GM18873 (cell line): Measurements from ENCODE around the gene ANKH.

ENCODE experiments used
- ATAC-seq: cut with Tn5 transposase; IDR thresholded peaks from one replicate; pipeline ENCODE4 v1.9.1; 2021; ENCODE audit warnings: mild to moderate bottlenecking, moderate library complexity, moderate number of reproducible peaks; ENCODE audit not compliant: unreplicated experiment, low FRiP score

The ANKH gene

DNA sequence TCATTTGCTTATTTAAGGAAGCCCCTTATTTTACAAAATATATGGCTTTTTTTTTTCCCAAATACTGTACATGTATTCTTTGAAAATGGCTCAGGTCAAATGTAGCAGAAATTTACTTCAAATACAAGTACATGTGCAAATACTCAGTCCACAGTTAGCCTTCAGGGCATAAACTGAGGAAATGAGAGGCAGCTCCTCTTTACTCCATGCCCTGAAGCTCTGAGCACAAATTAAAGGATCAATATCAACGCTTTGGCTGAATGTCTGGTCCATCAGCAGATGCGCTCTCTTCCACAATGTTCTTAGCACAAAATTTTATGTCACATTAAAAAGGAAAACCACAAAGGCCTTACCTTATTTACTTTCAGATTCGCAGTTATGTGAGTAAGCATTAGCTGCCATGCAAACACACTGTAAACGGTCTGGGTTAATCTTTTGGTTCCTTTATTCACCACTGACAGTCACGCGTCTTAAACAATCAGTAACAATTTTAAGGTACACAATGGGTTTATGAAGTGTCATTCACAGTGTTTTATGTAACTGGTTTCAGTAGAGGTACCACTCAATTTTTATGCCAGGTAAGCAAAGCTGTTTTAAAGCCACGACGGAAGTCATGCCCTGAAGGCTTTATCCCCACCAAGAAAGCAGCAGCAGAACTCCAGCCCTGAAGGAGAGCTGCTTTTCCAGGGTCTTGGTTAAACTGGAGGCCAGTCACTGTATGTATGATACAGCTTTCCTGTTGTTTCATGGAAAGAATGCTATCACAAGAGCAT lies 103.7 kb downstream of the ANKH start:
- no peak for ATAC-seq

DNA sequence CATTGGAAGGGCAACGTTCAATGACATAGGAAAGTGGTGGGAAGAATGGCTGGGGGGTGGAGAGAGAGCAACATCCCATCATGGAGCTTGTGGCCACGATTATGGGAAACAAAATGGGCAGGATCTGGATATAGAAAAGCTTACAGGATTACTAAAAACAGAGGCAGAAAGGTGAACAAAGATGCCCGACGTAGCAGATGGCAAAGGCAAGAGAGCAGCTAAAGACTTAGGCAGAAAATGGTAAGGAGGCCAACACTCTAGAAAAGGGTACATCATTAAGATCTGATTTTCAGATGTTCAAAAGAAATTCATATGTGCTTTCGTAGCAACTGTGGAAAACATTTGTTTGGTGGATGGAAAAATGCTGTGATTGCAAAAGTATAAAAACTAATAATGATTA lies 104.5 kb downstream of the ANKH start:
- ATAC-seq, result no peak

DNA sequence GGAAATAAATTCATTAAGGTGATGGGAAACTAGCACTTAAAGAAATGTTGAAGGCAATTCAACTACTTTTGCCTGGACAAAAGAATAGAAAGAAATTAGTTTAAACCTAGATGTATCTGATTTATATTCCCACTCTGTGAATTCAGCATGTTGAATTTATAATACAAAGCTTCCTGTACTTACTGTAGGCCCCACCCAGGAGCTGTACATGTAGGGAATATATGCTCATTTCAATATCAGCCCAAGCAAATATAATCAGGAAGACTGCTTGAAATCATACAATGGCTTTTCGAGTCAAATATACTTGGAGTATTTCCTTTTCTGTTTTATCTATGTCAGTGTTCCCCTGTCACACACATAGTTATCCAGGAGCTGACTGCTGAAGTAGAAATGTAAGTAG lies 105.0 kb downstream of the ANKH start:
- no peak for ATAC-seq

DNA sequence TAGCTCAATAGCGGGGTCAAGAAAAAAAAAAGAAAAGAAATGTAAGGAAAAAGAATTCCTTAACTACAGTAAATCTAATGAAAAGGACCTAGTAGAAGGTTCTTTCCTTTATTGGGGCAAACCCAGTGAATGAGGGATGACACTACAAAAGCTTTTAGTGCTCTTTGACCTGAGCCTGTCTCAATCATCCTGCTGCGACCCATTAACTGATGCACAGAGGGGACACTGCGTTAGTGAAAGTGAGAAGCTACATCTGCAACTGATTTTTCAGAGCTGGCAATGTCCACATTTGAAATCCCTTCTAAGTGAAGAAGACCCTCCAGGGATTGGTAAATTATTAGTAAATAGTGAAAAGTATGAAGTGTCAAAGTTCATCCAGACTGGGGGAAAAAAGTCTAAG lies 106.0 kb downstream of the ANKH start:
- no peak for ATAC-seq

DNA sequence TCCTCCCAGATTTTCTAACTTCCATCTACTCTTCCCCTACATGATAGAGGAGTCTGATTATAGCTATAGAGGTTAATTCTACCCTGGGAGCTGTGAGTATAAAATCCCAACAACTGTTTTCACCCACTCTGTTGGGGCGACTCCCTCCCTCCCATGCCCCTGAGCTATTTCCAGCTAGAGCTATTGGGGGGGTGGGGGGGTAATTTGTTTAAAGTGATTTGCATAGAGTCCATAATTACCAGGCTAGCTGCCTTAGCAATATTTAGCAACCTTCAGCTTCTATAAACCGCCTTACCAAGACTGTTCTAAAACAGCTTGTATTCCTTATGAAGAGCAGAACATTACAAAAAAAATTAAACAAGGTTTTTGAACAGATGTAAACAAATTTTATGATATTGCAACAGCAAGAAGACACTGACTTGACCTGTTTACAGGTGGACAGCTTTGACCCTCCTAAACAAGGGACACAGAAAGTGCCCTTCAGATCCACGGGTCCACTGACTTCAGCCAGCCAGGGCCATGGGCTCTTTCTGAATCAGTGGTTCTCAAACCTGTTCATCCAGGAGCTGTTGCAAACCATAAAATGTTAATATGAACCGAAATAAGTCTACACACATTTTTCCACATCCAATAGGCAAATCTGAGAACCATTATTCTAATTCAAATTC lies 108.9 kb downstream of the ANKH start:
- no peak for ATAC-seq

DNA sequence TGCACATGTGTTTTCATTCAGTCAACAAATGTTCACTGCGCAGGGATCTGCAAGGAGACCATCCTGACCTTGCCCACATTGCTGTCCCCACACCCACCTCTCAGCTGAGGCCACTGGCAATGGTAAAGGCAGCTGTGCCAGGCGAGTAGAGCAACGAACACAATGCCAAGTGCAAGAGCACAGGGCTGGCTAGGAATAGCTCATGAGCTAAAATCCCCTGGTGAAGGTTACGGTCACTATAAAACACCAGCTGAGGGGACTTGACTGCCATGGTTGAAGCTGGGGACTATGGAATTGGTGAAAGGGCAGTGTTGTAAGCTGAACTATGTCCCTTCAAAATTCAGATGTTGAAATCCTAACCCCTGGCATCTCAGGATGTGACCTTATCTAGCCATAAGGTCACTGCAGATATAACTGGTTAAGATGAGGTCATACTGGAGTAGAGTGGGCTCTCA lies 111.0 kb downstream of the ANKH start:
- ATAC-seq, result no peak

DNA sequence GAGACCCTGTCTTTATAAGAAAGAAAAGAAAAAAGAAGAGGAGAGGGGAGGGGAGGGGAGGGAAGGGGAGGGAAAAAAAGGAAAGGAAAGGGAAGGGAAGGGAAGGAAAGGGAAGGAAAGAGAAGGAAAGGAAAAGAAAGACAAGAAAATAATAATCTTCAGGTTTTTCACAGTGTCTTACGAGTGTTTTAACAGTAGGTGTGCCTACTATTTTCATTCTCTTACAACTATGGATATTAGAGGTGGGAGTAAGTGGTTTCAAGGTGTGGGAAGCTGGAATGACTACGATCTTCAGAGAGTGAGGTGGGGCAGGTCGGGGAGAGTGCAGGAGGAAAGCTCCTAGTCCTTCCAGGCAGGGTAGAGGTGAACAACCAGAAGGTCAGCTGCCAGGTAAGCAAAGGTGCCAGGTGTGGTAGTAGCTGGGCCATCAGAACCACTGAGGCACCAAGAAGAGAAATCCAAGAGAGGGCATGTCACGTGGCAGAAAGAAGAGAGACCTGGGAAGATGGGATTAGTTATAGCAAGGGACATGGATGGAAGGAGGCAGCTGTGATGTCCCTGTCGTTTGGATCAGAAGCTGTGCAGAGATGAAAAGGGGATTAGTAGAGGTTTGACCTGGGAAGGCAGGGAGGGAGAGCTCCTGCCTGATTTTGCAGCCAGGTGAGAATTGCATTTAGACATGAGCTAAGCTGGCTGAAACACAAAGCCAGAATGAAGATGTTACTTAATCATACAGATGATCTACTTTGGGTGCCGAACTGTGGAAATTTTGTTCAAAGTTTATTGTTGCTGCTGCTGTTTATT lies 111.6 kb downstream of the ANKH start:
- ATAC-seq, result no peak

DNA sequence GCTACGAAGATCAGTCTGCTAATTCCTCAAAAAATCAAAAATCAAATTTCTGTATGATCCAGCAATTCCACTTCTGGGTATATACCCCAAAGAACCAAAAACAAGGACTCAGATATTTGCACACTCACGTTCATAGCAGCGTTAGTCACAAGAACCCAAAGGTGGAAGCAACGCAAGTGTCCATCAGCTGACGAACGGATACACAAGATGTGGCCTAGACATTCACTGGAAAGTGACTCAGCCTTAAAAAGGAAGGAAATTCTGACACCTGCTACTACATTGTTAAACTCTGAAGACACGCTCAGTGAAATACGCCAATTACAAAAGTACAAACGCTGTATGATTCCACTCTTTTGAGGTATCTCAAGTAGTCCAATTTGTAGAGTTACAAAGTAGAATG lies 113.7 kb downstream of the ANKH start:
- no peak for ATAC-seq

DNA sequence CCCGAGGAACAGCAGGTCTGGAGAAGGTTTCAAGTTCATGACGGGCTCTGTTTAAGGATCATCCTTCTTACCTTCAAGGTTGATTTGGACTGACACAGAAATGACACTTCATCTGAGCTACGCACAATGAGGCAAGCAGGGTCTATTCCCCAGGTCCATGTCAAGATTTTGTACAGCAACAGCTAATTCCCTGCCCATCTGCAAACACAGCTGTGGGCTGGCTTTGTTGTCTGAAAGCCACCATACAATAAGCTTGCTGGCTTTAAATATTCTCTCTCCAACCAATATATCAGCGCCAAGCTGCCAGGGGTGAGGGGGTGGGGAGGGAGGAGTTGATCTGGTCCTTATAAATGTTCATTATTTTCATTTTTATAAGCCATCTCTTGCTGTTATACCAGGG lies 115.1 kb downstream of the ANKH start:
- no peak for ATAC-seq

DNA sequence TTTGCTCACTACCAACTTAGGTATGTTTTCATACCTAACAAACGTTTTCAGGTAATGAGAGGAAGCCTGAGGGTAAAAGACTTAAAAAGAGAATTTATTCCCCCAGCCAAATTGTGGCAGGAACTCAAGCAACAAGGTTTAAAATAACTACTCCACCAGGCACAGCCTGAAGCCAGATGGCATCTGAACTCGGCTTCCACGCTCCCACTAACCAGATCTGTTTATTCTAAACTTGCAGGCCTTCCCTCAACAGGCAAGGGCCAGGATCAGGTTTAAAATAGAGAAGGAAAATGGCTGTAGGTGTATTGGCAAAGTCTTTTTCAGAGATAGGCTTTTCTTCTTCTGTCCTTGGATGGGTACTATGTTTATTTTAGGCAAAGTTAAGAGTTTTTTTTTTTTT lies 117.6 kb downstream of the ANKH start:
- ATAC-seq, result no peak

DNA sequence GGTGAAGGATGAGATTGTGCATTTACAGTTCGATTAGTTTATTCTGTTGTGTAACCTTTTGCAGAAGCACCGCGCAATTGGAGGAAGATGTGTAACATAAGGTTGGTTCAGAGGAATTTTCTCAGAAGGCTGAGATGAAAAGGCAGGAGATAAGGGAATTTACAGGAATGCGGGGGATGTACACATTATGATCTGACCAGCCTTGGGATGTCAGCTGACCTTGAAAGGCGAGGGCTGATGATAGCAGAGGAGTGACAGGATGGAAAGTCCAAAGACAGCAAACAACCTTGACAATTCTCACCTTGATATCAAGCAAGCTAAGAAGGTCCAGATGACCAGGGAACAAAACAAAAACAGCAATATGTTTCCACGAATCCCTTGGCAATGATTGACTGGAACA lies 118.3 kb downstream of the ANKH start:
- ATAC-seq, result no peak

DNA sequence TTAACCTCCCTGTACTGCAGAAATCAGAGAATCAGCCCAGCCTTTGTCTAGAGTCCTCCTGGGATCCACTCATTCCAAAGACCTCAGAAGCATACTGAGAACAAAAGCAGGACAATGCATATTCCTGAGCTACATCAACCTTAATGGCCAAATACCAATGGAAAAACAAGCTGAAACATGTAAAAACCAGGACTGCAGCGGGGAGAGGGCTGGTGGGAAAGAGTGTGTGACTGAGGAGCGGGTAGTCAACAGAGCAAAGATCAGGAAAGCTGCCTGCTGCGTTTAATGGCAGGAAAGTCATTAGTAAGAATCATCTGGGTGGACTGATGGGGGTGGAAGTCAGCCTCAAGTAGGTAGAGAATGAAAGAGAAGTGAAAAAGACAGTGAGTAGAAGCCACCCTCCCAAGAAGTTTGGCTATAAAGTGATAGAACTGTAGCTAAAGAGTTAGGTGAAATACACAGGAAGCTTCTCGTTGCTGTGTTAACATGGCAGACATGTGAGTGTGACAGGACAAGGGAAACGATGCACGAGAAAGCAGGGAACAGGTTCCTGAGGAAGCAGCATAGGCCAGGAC lies 119.0 kb downstream of the ANKH start:
- ATAC-seq, result no peak

DNA sequence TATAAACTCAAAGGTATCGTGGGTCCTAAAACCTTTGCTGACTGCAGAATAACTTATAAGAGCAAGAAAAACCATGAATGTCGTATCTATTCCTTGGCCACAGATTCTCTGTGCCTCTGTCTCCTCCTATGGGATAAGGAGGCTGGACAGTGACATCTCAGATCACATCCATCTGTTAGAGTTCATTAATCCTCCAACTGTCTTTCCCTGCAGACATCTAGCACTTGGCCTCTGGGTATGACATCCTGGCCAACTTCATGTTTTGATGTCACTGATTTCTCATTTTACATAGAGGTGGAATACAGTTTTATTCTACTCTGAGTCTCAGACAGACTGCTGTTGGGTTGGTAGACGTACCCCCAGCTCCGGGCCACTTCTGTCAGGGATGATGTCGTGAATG lies 120.9 kb downstream of the ANKH start:
- ATAC-seq, result no peak

DNA sequence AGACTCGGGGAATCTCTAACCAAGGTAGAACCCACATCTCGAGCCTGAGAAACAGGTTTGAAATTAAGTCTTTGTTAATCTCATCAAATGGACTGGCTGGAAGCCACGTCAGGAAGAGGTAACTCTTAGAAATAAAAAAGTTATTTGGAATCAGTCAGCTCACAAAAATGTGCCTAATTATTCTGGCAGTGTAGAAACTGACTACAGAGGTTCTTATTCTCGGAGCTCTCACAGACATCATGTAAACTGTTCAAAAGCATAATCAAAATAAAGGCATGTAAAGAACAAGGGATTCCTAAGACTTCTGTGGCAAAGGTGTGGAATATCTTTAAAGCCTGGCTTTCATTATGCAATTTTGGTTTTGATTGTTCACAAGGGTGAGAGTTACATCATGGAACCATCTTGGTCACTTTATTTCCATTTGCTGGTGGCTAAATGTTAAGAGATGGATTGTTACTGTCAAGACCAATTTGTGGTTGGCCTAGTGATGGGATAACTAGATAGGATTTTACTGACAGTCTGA lies 121.9 kb downstream of the ANKH start:
- no peak for ATAC-seq

DNA sequence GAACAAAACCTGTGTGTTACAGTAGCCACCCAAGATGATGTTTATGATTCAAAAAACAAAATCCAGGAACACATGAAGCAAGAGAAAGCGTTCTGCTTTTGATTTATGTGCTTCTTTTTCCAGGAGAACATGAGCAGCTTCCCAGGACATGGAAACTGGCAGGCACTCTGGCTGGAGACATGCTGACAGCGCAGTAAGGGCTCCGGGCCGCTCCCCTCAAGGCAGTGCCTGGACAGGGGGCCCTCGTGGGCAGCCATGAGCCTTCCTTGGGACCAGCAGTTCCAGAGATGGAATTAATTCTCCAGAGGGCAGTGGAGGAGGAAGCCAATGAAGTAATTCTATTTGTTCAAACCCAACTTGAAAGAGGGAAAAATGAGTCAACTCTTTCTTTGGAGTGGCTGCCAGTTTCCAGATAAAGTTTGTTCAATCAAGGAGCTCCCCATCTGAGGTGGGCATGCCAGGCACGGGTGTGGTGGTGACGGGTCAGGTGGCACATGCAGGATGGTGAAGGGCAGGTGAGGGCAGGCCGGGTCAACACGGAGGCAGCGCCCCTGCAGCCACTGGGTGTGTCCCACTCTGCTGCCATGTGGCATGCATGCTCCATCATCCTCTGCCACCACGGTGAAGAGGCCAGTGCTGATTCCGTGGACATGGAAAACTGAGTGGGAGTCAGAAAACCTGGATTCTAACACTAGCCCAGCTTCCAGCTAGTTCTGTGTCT lies 123.2 kb downstream of the ANKH start:
- ATAC-seq, result no peak

DNA sequence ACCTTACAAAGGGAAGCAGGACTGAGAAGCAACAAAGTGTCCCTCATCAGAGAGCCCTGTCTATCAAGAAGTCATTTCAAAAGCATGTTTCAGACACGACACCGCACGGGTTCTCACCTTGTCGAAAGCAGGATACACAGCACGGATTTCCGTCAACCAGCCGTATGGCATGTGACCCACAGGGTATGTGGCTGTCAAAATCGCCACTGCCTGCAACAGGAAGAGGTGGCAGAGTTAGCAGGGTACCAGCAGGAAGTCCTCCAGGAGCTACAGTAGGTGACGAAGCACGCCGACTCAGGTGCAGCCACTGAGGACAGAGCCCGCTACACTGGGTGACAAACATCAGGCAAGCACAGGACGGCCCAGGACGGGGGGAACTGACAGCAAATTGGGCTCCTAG lies 125.8 kb downstream of the ANKH start:
- no peak for ATAC-seq

DNA sequence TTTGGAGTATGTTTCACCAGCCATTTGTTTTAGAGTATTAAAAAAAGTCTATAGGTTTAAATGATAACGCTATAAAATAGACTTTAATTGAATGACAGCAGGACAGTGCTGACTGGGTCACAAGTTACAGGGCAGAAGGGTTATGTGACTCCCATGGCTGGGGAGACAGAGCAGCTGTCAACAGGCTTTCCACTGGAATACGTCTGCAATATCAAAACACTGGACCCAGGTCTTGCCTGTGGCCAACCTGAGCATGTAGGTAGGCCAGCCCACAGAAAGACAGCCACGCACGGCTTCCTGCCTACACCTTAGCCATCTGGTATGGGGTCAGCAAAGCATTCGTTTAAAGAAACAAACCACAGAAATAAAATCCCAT lies 126.4 kb downstream of the ANKH start:
- no peak for ATAC-seq

DNA sequence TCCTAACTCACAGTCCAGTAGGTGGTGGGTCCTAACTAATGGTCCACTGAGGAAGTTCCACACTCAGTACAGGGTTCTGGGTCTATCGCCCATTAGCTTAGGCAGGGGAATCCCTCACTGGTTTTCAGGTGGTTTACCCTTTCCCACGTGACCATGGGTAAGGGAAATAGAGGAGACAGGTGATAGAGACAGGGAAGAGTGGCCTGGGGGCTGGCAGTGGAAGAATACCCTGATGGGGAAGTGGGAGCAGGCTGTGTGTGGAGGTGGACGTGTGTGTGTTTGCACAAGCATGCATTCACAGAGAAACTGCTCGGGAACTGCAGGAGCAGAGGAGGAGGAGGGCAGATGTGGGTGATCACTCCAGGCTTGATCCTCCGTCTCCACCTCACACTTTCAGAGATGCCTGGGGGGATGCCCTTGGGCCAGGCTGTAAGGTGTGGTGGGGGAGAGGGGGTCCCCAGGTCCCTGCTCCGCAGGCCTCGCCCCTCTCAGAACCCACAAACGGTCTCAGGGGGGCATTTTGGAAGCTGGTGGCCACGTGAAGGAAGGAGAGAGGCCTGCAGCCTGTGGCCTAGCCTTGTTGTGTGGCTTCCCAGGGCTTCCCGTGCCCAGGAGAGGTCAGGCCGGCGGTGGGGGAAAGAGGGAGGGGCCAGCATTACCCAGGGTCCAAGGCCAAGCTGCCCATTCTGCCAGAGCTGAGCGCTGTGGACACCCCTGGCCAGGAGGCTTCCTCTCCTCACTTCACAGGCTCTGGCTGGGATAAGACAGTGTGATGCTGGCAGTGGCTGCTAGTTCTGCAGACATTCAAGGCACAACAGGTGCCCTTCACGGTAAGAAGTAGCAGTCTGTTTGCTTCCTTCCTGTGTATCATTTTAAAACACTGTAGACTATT lies 127.0 kb downstream of the ANKH start:
- no peak for ATAC-seq

DNA sequence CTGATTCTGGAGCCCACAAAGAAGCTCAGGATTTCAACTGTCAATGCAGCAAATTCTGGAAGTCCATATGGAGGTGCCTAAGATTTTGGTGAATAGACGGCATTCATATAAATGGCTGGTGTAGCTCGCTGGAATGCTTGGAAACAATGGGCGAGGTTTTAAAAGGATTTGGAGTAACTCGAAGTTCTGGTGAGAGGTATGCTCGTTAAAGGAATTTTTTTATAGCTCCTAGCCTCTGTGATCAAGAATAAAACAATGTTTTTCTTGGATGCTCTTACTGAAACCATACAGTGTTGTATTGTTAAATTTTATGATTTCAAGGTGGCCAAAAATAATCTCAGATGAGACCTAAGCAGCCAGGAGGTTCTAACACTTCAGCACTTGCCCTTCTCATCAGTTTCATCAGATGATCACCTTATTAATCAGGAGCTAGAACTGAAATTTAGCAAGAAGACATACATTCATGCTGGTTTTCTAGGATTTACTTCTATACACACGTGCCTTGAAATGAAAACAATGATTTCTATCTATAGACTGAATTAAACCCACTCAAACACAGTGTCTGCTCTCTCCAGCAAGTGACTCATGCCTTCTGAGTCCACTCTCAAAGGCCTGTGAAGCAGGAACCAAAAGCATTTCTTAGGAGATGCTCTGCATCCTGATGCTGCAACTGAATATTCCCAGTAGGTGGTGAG lies 127.8 kb downstream of the ANKH start:
- no peak for ATAC-seq
